SK-N-SH (cell line): ENCODE results near the gene MAPK10. TPM values are rescaled to one million over a fixed set of nuclear protein-coding genes. Genes with fewer than 3 reads are reported as not detected.

Source experiments
- CTCF ChIA-PET: fragments of 300-600, 350-600 bp; formaldehyde crosslinking; extraction: SDS; loops from one replicate; lab custom pipeline; 2021; lab: Yijun Ruan, JAX
- POLR2A ChIA-PET: fragments of 350-600 bp; sonication (Branson Sonifier 250); formaldehyde crosslinking; extraction: SDS; loops from one replicate; lab custom pipeline; 2020; ENCODE audit warnings: antibody characterized with exemption, inconsistent platforms; lab: Yijun Ruan, JAX
- DNase-seq: peaks from one replicate; pipeline ENCODE4 v3.0.0; 2012
- H2AFZ ChIP-seq: fragments of 200-600 bp; sonication (generic); 2 replicates; pipeline ENCODE4 v1.8.1; 2016; ENCODE audit warnings: antibody characterized with exemption, mild to moderate bottlenecking, low read depth
- H3F3A ChIP-seq: fragments of 200-600 bp; sonication (generic); replicated peaks from 2 replicates; pipeline ENCODE3; 2016; ENCODE audit warnings: antibody characterized with exemption, mild to moderate bottlenecking; ENCODE audit not compliant: insufficient read depth
- H3K27ac ChIP-seq, 2 experiments: fragments of 200-500 bp in 1 of 2; fragments of 200-600 bp in 1 of 2; sonication (Bioruptor generic) in 1 of 2; sonication (generic), shearing (Covaris generic) in 1 of 2; 2 replicates each; pipeline versions ENCODE4 v1.5.1 to v1.6.1; 2014 to 2016; ENCODE audit warnings: low read depth in 2 of 2, inconsistent platforms in 1 of 2, low read length in 1 of 2, mild to moderate bottlenecking in 1 of 2, mixed read lengths in 1 of 2
- H3K27me3 ChIP-seq: fragments of 200-600 bp; sonication (generic), shearing (Covaris generic); 2 replicates; pipeline ENCODE4 v1.6.1; 2016; ENCODE audit warnings: mixed run types; ENCODE audit not compliant: insufficient read depth
- H3K36me3 ChIP-seq, 2 experiments: fragments of 200-500 bp in 1 of 2; fragments of 200-600 bp in 1 of 2; sonication (Bioruptor generic) in 1 of 2; sonication (generic) in 1 of 2; replicated peaks in 1 of 2; 2 replicates each; pipeline versions ENCODE3 to v1.5.1; 2014 to 2016; ENCODE audit warnings: low read length in 1 of 2, mild to moderate bottlenecking in 1 of 2; ENCODE audit not compliant: insufficient read depth in 2 of 2, control insufficient read depth in 1 of 2
- H3K4me1 ChIP-seq, 2 experiments: fragments of 200-500 bp in 1 of 2; fragments of 200-600 bp in 1 of 2; sonication (Bioruptor generic) in 1 of 2; sonication (generic), shearing (Covaris generic) in 1 of 2; 2 replicates each; pipeline versions ENCODE4 v1.5.1 to v1.6.1; 2014 to 2016; ENCODE audit warnings: low read depth in 1 of 2, low read length in 1 of 2, mixed run types in 1 of 2; ENCODE audit not compliant: insufficient read depth in 2 of 2, control insufficient read depth in 1 of 2
- H3K4me2 ChIP-seq: fragments of 200-600 bp; sonication (generic), shearing (Covaris generic); 2 replicates; pipeline ENCODE4 v1.6.1; 2017; ENCODE audit warnings: mixed run types
- H3K4me3 ChIP-seq, 2 experiments: fragments of 200-500 bp in 1 of 2; fragments of 200-600 bp in 1 of 2; sonication (Bioruptor generic) in 1 of 2; sonication (generic), shearing (Covaris generic) in 1 of 2; 2 replicates each; pipeline versions ENCODE4 v1.5.1 to v1.8.1; 2014 to 2016; ENCODE audit warnings: low read depth in 2 of 2, inconsistent platforms in 1 of 2, low read length in 1 of 2, mild to moderate bottlenecking in 1 of 2, mixed read lengths in 1 of 2, moderate library complexity in 1 of 2
- H3K79me2 ChIP-seq: fragments of 200-600 bp; sonication (generic); 2 replicates; pipeline ENCODE4 v1.8.1; 2017; ENCODE audit warnings: mild to moderate bottlenecking; ENCODE audit not compliant: insufficient read depth
- H3K9ac ChIP-seq: fragments of 200-600 bp; sonication (generic); 2 replicates; pipeline ENCODE4 v1.6.1; 2017; ENCODE audit warnings: mixed run types
- H3K9me2 ChIP-seq: fragments of 200-600 bp; sonication (generic); 2 replicates; pipeline ENCODE4 v1.6.1; 2017; ENCODE audit warnings: mixed run types
- H3K9me3 ChIP-seq: fragments of 200-600 bp; sonication (generic); 2 replicates; pipeline ENCODE4 v1.6.1; 2017; ENCODE audit warnings: mixed run types, mild to moderate bottlenecking, moderate library complexity
- H4K20me1 ChIP-seq: fragments of 200-600 bp; sonication (generic); 2 replicates; pipeline ENCODE4 v1.6.1; 2017; ENCODE audit warnings: mild to moderate bottlenecking, mixed run types; ENCODE audit not compliant: insufficient read depth
- ELF1 ChIP-seq: IDR thresholded peaks from 2 replicates; pipeline ENCODE4 v1.4.0; 2012
- EP300 ChIP-seq, 2 experiments: IDR thresholded peaks; 2 replicates each; pipeline versions ENCODE4 v1.4.0 to v1.6.1; 2012; ENCODE audit warnings: borderline replicate concordance in 1 of 2, low read depth in 1 of 2, low read length in 1 of 2
- GATA2 ChIP-seq: sonication (generic); formaldehyde crosslinking; IDR thresholded peaks from 2 replicates; pipeline ENCODE4 v1.5.0; 2020; ENCODE audit warnings: mild to moderate bottlenecking, missing genetic modification reagents
- JUND ChIP-seq: IDR thresholded peaks from 2 replicates; pipeline ENCODE4 v1.4.0; 2012
- MEF2A ChIP-seq: IDR thresholded peaks from 2 replicates; pipeline ENCODE4 v1.4.0; 2012; ENCODE audit warnings: low read depth, borderline replicate concordance
- NFIC ChIP-seq: IDR thresholded peaks from 2 replicates; pipeline ENCODE4 v1.4.0; 2012; ENCODE audit warnings: borderline replicate concordance
- NRF1 ChIP-seq: IDR thresholded peaks from 2 replicates; pipeline ENCODE4 v1.6.1; 2012; ENCODE audit warnings: low read depth, mild to moderate bottlenecking, low read length
- RAD21 ChIP-seq: IDR thresholded peaks from 2 replicates; pipeline ENCODE4 v1.6.1; 2012; ENCODE audit warnings: mild to moderate bottlenecking, low read length
- RCOR1 ChIP-seq: fragments of 150-350 bp; IDR thresholded peaks from 2 replicates; pipeline ENCODE4 v1.6.1; 2017; ENCODE audit warnings: antibody characterized with exemption, low read length
- RFX5 ChIP-seq: IDR thresholded peaks from 2 replicates; pipeline ENCODE4 v1.6.1; 2012; ENCODE audit warnings: mild to moderate bottlenecking, improper control_type of control experiment, low read length
- SMC3 ChIP-seq: IDR thresholded peaks from 2 replicates; pipeline ENCODE4 v1.6.1; 2012; ENCODE audit warnings: low read depth, low read length, improper control_type of control experiment
- TAF1 ChIP-seq: IDR thresholded peaks from 2 replicates; pipeline ENCODE4 v1.6.1; 2012; ENCODE audit warnings: low read depth, mild to moderate bottlenecking, low read length, moderate library complexity, borderline replicate concordance
- TCF12 ChIP-seq: IDR thresholded peaks from 2 replicates; pipeline ENCODE4 v1.4.0; 2012
- TEAD4 ChIP-seq: IDR thresholded peaks from 2 replicates; pipeline ENCODE4 v1.4.0; 2012; ENCODE audit warnings: mild to moderate bottlenecking, borderline replicate concordance; ENCODE audit not compliant: insufficient read depth
- WGBS: methylation state at CpG from one replicate; pipeline ENCODE4 v1.1.6; 2017; ENCODE audit warnings: low lambda C conversion rate; 5-methylcytosine and 5-hydroxymethylcytosine counted together
- polyA plus RNA-seq, 3 experiments: library from polyadenylated mRNA; depleted of rRNA; stranded (reverse); fragments of >200 nt; gene quantifications; 2 replicates each; pipeline ENCODE4 v1.2.3, GENCODE V29; 2012
- TF ChIP-seq, protein P1 (sequence below): IDR thresholded peaks from 2 replicates; pipeline ENCODE4 v1.4.0; 2012; ENCODE audit warnings: low read depth
- TF ChIP-seq, protein P2 (sequence below): IDR thresholded peaks from 2 replicates; pipeline ENCODE4 v1.4.0; 2012; ENCODE audit warnings: low read depth, borderline replicate concordance
- TF ChIP-seq, protein P3 (sequence below): fragments of 150-350 bp; IDR thresholded peaks from 2 replicates; pipeline ENCODE4 v1.6.1; 2016; ENCODE audit warnings: mild to moderate bottlenecking, low read depth, low read length
- TF ChIP-seq, protein P4 (sequence below): IDR thresholded peaks from 2 replicates; pipeline ENCODE4 v1.6.1; 2012; ENCODE audit warnings: mild to moderate bottlenecking, low read depth, low read length, moderate library complexity
- TF ChIP-seq, protein P5 (sequence below): fragments of 200-600 bp; sonication (generic); IDR thresholded peaks from 2 replicates; pipeline ENCODE4 v1.6.1; 2017; ENCODE audit warnings: antibody characterized with exemption, mild to moderate bottlenecking, moderate library complexity

MAPK10 gene
- polyA plus RNA-seq, 1 of the 3 experiments (the other 2 are of a cell fraction): 8.1 TPM

DNA sequence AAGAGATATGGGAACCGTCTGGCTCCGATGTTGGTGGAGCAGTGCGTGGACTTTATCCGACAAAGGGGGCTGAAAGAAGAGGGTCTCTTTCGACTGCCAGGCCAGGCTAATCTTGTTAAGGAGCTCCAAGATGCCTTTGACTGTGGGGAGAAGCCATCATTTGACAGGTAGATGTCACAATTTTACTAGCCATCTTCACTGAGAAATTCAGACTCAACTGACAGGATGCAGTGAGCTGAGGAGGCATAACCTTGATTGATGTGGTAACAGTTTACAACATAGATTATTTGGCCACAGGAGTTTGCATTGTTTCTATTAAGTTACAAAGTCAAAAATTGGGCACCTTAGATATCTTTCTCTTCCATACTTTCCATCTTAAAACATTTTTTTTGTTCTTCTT, 417.7 kb downstream of the MAPK10 start:
- Histone ChIP-seq H3K9ac (no peak overlapping the region), H3K27ac (no peak overlapping the region), H3K4me3 (no peak overlapping the region), H3F3A (no peaks in the 10 kb centered on the region), H3K4me1 (no peaks in the 10 kb centered on the region), H3K9me3 (no peaks in the 10 kb centered on the region), H2AFZ (no peak overlapping the region), H3K4me2 (no peak overlapping the region)
- POLR2A ChIA-PET: no interaction called here
- 86% methylated on average over 5 of the region's 5 CpGs for WGBS
- DNase-seq: no peak
- TF ChIP-seq, protein P1, sequence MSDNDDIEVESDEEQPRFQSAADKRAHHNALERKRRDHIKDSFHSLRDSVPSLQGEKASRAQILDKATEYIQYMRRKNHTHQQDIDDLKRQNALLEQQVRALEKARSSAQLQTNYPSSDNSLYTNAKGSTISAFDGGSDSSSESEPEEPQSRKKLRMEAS: no peak
- TF ChIP-seq TCF12 (no peak), RAD21 (no peak), TAF1 (no peak), MEF2A (no peak), RFX5 (no peak), RCOR1 (no peak), ELF1 (no peak), GATA2 (CRISPR knock-in tag) (no peak), NRF1 (no peak), SMC3 (no peak), TEAD4 (no peak), EP300 (IDR thresholded peaks at IDR 0.05; ENCODE audit: borderline replicate concordance in 1 of 2, low read depth in 1 of 2, low read length in 1 of 2) (no peak), JUND (no peak), NFIC (no peak)
- TF ChIP-seq, protein P2, sequence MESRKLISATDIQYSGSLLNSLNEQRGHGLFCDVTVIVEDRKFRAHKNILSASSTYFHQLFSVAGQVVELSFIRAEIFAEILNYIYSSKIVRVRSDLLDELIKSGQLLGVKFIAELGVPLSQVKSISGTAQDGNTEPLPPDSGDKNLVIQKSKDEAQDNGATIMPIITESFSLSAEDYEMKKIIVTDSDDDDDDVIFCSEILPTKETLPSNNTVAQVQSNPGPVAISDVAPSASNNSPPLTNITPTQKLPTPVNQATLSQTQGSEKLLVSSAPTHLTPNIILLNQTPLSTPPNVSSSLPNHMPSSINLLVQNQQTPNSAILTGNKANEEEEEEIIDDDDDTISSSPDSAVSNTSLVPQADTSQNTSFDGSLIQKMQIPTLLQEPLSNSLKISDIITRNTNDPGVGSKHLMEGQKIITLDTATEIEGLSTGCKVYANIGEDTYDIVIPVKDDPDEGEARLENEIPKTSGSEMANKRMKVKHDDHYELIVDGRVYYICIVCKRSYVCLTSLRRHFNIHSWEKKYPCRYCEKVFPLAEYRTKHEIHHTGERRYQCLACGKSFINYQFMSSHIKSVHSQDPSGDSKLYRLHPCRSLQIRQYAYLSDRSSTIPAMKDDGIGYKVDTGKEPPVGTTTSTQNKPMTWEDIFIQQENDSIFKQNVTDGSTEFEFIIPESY: no peak
- TF ChIP-seq, protein P3, sequence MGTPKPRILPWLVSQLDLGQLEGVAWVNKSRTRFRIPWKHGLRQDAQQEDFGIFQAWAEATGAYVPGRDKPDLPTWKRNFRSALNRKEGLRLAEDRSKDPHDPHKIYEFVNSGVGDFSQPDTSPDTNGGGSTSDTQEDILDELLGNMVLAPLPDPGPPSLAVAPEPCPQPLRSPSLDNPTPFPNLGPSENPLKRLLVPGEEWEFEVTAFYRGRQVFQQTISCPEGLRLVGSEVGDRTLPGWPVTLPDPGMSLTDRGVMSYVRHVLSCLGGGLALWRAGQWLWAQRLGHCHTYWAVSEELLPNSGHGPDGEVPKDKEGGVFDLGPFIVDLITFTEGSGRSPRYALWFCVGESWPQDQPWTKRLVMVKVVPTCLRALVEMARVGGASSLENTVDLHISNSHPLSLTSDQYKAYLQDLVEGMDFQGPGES: no peak
- TF ChIP-seq, protein P4, sequence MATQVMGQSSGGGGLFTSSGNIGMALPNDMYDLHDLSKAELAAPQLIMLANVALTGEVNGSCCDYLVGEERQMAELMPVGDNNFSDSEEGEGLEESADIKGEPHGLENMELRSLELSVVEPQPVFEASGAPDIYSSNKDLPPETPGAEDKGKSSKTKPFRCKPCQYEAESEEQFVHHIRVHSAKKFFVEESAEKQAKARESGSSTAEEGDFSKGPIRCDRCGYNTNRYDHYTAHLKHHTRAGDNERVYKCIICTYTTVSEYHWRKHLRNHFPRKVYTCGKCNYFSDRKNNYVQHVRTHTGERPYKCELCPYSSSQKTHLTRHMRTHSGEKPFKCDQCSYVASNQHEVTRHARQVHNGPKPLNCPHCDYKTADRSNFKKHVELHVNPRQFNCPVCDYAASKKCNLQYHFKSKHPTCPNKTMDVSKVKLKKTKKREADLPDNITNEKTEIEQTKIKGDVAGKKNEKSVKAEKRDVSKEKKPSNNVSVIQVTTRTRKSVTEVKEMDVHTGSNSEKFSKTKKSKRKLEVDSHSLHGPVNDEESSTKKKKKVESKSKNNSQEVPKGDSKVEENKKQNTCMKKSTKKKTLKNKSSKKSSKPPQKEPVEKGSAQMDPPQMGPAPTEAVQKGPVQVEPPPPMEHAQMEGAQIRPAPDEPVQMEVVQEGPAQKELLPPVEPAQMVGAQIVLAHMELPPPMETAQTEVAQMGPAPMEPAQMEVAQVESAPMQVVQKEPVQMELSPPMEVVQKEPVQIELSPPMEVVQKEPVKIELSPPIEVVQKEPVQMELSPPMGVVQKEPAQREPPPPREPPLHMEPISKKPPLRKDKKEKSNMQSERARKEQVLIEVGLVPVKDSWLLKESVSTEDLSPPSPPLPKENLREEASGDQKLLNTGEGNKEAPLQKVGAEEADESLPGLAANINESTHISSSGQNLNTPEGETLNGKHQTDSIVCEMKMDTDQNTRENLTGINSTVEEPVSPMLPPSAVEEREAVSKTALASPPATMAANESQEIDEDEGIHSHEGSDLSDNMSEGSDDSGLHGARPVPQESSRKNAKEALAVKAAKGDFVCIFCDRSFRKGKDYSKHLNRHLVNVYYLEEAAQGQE: no peak
- TF ChIP-seq, protein P5, sequence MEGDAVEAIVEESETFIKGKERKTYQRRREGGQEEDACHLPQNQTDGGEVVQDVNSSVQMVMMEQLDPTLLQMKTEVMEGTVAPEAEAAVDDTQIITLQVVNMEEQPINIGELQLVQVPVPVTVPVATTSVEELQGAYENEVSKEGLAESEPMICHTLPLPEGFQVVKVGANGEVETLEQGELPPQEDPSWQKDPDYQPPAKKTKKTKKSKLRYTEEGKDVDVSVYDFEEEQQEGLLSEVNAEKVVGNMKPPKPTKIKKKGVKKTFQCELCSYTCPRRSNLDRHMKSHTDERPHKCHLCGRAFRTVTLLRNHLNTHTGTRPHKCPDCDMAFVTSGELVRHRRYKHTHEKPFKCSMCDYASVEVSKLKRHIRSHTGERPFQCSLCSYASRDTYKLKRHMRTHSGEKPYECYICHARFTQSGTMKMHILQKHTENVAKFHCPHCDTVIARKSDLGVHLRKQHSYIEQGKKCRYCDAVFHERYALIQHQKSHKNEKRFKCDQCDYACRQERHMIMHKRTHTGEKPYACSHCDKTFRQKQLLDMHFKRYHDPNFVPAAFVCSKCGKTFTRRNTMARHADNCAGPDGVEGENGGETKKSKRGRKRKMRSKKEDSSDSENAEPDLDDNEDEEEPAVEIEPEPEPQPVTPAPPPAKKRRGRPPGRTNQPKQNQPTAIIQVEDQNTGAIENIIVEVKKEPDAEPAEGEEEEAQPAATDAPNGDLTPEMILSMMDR: no peak
- TF ChIP-seq, all 33 proteins: peak for 0
- no peaks in the 10 kb centered on the region for H3K9me2 ChIP-seq
- no peaks in the 10 kb centered on the region for H3K27me3 ChIP-seq
- H4K20me1 ChIP-seq: no peaks in the 10 kb centered on the region
- CTCF ChIA-PET: interaction anchor here (3.0 kb wide), 1 partner anchor 146 kb away, joined by 9 read pairs; no protein-coding TSS in a partner anchor
- H3K79me2 ChIP-seq: no peaks in the 10 kb centered on the region; the same call in 1 of the 2 replicates
- no peaks in the 10 kb centered on the region for H3K36me3 ChIP-seq
